ENCODE results near the gene CYFIP2.

Gene CYFIP2

GRCh38 chr5:157362502-157362901 is 96.6 kb downstream of the CYFIP2 start:
- DNase-seq, result no peak

- no peak for DNase-seq
Measured at GRCh38 chr5:157362982-157363381, 97.1 kb downstream of the CYFIP2 start.

- DNase-seq, result no peak
Measured at GRCh38 chr5:157365732-157366131, 99.8 kb downstream of the CYFIP2 start.

GRCh38 chr5:157366741-157367674 is 101.1 kb downstream of the CYFIP2 start:
- DNase-seq, result peak; percentile 20

- DNase-seq, result no peak
Measured at GRCh38 chr5:157369507-157369906, 103.6 kb downstream of the CYFIP2 start.

GRCh38 chr5:157370967-157371366 is 105.0 kb downstream of the CYFIP2 start:
- DNase-seq, result no peak

- DNase-seq, result no peak
Measured at GRCh38 chr5:157371655-157372471, 105.9 kb downstream of the CYFIP2 start.

GRCh38 chr5:157372472-157372822 is 106.5 kb downstream of the CYFIP2 start:
- DNase-seq, result no peak

GRCh38 chr5:157378509-157378908 is 112.6 kb downstream of the CYFIP2 start:
- no peak for DNase-seq

- DNase-seq, result no peak
Measured at GRCh38 chr5:157379983-157380382, 114.1 kb downstream of the CYFIP2 start.

GRCh38 chr5:157381746-157382145 is 115.8 kb downstream of the CYFIP2 start:
- DNase-seq, result no peak

- no peak for DNase-seq
Measured at GRCh38 chr5:157382996-157383800, 117.3 kb downstream of the CYFIP2 start.

GRCh38 chr5:157384971-157385709 is 119.2 kb downstream of the CYFIP2 start:
- no peak for DNase-seq

GRCh38 chr5:157387041-157387563 is 121.2 kb downstream of the CYFIP2 start:
- no peak for DNase-seq

- DNase-seq, result peak; percentile 65
Measured at GRCh38 chr5:157387683-157388093, 121.8 kb downstream of the CYFIP2 start.

GRCh38 chr5:157388111-157388710 is 122.3 kb downstream of the CYFIP2 start:
- DNase-seq, result no peak

GRCh38 chr5:157389103-157389502 is 123.2 kb downstream of the CYFIP2 start:
- no peak for DNase-seq

- no peak for DNase-seq
Measured at GRCh38 chr5:157390133-157390532, 124.2 kb downstream of the CYFIP2 start.

GRCh38 chr5:157390551-157391297 is 124.8 kb downstream of the CYFIP2 start:
- DNase-seq, result peak; percentile 98

GRCh38 chr5:157398305-157398704 is 132.4 kb downstream of the CYFIP2 start:
- DNase-seq, result no peak
